Jurkat, Clone E6-1 (cell line): ENCODE results near the gene FRMD3.

Experiments used
- DNase-seq: peaks from one replicate; pipeline ENCODE4 v3.0.0-alpha.2; 2011; ENCODE audit warnings: low read depth, low spot score
- H3K4me3 ChIP-seq: 2 replicates; pipeline ENCODE4 v1.5.1; 2011; ENCODE audit warnings: mild to moderate bottlenecking, low read length, control low read depth, moderate library complexity

Gene FRMD3

DNA sequence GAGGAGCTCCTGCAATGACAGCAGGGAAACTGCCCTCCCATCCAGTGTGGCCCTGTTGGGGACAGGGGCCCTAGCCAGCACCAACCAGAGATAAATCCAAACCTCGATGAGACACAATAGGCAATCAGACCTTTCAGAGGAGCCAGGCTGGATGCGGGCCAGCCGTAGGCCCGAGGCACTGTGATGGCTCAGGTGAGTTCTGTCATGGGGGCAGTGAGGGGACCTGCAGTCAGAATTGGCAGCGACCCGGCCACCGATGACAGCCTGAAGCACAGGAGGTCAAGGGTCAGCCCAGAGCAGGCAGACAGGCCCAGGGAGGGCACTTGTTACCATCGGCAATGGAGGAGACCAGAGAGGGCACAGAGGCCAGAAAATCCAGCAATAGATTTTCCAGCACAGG, 90.8 kb downstream of the FRMD3 start:
- no peak overlapping the region for H3K4me3 ChIP-seq
- no peak for DNase-seq

DNA sequence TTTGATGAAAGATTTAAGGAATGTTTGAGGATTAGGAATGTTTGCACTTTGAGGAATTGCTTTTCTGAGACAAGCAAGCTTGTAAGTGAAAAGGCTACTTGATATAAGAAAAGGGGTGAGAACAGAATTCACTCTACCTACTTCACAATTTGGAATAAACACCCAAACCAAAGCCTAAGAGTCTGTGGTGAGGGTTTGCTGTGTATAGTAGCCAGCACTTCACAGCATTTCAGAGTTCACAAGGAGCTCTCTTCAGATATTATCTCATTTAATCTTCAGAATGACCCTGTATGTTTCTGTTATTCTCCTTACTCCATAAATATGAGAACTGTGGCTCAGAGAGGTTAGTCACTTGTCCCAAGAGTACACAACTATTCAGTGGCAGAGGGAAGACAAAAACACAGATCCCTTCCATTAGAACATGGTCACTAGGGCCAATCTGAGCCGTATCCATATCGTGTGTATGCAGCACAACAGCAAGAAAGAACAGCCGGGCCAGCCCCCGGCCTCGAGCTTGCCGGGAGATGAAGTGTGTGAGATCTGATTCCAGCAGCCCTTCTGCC, 92.4 kb downstream of the FRMD3 start:
- no peak overlapping the region for H3K4me3 ChIP-seq
- DNase-seq: no peak

DNA sequence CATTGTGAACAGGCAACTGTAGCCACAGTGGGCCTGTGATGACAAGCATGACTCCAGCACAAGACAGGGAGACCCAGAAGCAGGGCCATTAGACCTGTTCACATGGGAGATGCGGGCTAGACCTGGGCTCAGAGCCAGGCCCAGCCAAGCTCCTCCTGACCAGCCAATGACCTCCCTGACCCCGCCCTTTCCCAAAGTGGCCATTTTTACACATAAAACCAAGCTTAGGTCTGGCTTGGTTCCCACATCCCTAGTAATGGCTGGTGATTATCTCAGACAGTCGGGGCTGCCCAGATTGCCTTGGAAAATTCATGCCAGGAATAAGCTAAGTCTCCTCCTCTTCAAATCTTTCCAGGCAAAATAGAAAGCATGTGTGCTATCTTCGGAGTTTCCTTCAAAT, 94.1 kb downstream of the FRMD3 start:
- DNase-seq: no peak
- no peak overlapping the region for H3K4me3 ChIP-seq

DNA sequence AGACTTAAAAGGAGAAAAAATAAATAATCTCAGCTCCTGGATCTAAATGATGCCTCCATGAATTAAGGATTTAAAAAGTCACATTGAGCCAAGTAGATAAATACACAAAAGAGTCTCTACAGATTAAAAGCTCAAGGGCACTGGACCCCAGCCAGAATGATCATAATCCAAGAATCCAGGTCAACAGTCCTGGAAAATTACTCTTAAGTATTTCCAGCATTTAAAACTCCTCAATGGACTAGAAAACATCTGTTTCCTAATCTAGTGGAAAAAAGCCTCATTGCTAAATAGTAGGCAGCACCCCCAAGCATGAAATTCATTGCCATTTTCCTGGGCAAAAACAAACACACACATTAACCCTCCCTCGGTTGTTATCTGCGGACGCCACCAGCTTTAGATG, 96.8 kb downstream of the FRMD3 start:
- H3K4me3 ChIP-seq: no peak overlapping the region
- DNase-seq: no peak

DNA sequence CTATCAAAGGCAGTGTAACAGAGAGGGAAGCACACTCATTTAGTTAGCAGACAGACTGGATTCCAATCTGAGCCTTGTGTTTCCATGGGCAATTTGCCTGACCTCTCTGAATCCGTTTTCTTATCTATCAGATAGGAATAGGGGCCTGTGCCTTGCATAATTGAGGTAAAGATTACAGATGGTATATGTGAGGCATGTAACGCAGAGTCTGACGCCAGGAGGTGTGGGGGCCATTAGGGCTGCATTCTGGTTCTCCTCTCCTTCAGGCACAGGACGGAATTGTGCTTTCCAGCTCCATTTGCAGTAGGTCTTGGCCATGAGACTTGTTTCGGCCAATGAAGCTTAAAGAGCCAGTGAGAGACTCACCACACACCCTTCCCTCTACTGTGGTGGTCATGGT, 97.6 kb downstream of the FRMD3 start:
- DNase-seq: no peak
- no peak overlapping the region for H3K4me3 ChIP-seq

DNA sequence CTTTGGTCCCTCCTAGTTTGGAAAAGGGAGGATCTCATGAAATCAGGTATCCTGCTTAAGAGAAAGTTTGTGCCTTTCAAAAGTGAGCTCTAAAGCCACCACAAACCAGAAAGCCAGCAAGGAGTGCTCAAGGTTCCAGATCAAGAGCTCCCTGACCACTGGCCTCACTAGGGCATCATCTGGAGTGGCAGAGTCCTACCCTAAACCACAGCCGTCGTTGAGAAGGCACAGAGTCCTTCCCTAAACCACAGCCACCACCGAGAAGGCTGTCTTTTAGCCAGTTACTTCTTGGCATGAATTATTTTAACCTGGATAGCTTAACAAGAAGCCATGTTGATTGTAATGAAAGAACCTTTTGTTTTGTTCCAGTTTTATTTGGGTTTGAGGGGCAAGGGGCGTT, 102.9 kb downstream of the FRMD3 start:
- DNase-seq: no peak
- H3K4me3 ChIP-seq: no peak overlapping the region

DNA sequence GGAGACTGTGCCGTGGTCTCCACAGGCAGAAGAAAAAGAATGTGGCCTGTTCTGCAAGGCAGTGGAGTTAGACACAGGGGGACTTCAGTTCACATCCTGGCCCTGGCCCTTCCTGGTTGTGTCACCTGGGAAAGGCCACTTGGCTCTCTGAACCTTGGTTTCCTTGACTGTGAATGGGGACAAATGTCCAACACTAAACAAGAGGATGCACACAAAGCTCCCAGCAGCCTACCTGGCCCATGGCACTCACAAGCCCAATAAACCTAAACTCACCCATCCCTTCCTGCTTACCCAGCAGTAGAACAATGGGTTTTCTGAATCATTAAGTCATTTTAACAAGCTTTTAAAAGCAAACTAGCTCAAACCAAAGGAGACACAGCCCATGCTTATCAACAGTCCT, 103.9 kb downstream of the FRMD3 start:
- no peak overlapping the region for H3K4me3 ChIP-seq
- no peak for DNase-seq

DNA sequence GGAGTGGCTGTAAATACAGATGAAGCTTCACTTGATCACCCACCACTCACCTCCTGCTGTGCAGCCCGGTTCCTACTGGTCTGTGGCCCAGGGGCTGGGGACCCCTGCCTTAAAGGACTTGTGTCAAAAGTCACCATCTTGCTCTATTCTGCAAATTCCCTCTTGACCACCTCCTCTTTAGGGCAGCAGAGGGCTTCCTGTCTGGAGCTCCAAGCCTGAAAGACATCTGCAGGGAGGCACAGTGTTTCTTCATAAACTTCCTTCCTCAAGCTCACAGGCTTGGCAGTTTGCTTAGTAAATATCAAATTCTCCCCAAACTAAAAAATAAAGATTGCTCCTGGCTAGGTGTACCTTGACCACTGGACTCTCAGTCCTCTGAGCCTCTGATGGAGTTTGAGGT, 104.4 kb downstream of the FRMD3 start:
- DNase-seq: no peak

DNA sequence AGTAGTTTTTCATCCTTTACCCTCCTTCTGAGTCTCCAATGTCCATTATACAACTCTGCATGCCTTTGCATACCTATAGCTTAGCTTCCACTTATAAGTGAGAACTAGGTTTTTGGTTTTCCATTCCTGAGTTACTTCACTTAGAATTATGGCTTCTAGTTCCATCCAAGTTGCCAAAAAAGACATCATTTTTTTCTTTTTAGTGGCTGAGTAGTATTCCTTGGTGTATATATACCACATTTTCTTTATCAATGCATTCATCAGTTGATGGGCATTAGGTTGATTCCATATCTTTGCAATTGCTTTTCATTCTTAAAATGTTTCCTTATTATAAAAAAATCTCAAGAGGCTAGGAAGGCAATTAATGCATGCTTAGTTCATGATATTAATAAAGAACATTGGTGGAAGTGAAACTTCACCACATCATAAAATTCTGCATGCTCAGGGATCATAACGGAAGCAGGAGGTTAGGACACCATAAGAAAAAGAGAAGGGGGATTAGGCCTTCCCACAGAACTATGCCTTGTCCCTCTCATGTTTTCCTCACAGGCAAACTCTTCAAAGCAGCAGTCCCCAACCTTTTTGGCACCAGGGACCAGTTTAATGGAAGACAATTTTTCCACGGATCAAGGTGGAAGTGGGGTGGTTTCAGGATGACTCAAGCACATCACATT, 105.2 kb downstream of the FRMD3 start:
- no peak for DNase-seq
- no peak overlapping the region for H3K4me3 ChIP-seq

More for the DNA sequence above, 104.4 kb downstream of the FRMD3 start:
- H3K4me3 ChIP-seq: no peak overlapping the region

DNA sequence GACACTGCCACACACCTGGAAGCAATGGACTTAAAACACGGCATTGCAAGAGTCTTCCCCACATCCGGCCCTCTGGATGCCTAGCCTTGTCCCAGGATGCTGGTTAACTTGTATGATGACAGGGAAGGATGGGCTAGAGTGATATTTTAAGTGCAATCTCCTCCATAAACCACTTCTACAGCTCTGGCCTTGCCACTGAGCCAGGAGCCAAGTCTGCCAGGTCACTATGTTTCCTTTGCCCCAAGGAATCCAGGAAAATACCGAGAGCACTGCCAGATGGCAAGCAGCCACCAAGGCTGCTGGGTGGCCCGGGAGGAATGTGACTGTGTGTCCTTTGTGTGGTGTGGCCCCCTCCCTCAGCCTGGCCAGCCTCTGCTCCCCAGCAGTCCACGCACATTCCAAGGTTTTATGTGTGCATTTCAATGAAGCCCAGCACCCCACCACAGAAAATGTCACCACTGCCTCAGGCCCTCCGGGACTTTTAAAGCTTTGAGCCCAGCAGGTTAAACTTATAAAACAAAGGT, 106.0 kb downstream of the FRMD3 start:
- DNase-seq: no peak
- H3K4me3 ChIP-seq: no peak overlapping the region

DNA sequence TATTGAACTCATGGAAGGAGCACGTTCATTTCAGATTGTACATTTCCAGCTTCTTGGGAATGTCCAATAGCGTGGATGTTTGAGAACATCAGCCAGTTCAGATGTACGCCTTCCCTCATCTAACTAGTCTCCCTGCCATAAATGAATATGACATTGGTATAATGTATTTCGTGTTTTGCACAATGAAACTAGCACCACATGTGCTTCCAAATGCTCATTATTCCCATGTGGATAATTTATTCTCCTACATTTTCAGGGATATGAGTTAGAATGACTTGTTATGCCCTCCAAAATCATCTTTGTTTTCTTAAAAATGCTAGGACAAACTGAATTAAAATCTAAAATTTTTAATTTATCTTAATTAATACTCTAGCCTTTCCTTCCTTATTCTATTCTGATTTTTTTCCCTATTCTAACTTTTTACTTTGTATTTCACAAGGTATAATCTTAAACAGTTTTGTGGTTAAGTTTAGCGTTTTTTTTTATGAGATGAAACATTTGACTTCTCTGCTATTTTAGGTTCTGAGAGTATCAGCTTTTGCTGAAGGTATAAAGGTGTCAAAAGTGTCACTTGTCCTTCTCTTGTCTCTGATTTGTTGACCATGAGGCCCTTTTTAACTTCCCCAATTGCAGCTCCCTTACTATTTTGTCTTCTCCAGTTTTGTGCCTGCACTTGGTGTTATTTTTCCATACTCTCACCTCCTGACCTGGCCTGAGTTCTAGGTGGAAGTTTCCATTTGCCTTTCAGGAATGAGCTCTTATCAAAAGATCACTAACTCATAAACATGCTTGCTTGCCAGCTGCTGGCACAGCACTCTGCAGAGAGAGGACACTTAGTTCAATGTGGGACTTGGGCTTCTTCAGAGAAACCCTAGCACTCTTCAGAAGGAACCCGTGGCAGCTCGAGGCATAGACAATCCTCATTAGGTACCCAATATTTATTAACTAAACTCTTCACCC, 106.8 kb downstream of the FRMD3 start:
- no peak for DNase-seq
- no peak overlapping the region for H3K4me3 ChIP-seq

DNA sequence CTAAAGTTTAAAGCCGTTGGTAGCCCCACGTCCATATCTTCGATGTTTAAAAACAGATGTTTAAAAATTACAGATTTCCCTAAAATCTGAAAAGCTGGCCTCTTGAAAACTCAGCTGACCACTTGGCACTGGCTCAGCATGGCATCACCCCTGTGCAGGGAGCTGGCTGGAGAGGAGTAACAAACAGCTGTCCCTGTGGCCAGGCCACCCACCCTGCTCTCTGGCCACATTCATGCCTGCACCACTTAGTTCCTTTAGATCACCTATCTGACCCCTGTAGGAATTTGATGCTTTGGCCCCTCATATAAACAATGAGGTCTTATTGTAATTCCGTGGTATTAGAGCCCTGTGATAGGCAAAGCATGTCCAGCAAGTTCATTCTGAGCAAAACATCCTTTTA, 107.5 kb downstream of the FRMD3 start:
- DNase-seq: no peak
- no peak overlapping the region for H3K4me3 ChIP-seq

DNA sequence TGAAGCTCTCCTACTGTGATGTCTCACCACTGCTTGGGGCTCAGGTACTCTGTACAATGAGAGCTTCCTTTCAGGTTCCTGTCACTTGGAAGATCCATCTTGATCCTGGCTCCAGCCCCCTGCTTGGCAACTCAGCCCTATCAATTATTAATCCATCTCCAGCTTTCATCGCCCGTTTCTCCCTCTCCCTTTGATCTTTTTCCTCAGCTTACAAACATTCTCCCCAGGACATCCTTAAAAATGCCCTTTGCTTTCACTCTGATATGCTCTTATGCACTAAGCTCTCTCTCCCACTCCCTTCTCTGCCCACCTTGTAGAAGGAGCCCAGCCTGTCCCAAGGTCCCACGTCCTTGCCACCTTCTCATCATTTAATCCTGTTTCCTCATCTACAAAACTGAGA, 109.0 kb downstream of the FRMD3 start:
- H3K4me3 ChIP-seq: no peak overlapping the region

DNA sequence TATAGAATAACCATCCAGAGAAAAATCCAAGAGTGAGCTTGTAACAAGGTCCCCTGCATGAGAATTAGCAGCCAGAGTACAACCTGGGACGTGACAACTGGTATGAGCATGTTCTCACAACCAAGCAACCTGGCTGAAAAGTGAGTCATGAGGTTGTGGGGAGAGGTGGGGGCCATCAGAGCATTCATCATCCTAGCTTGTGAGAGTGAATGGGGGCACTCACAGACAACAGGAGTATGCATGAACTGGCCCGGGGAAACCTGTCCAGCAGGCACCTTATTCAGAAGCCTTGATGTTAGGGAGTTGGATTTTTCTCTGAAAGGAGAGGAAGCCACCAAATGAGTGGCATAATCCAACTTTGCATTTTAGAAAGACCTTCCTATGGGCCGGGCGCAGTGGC, 113.0 kb downstream of the FRMD3 start:
- H3K4me3 ChIP-seq: no peak overlapping the region
- DNase-seq: no peak

More for the DNA sequence above, 109.0 kb downstream of the FRMD3 start:
- no peak for DNase-seq

DNA sequence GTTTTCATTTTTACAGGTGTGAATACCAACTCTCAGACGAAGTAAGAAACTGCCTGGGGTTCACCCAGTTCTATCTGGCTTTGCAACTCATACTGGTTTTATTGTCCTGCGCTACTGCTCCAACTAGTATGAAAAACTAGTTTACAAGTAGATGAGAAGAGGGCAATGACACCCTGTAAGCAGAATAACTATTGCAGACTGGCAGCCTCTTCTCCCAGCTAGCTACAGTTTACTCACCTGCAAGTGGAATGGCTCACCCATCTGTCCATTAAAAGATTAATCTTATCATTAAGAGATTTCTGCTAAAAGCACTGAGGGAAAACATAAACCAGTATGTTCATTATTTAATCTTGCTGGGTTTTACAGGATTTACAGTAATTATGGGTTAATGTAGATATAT, 113.4 kb downstream of the FRMD3 start:
- DNase-seq: no peak
- no peak overlapping the region for H3K4me3 ChIP-seq

DNA sequence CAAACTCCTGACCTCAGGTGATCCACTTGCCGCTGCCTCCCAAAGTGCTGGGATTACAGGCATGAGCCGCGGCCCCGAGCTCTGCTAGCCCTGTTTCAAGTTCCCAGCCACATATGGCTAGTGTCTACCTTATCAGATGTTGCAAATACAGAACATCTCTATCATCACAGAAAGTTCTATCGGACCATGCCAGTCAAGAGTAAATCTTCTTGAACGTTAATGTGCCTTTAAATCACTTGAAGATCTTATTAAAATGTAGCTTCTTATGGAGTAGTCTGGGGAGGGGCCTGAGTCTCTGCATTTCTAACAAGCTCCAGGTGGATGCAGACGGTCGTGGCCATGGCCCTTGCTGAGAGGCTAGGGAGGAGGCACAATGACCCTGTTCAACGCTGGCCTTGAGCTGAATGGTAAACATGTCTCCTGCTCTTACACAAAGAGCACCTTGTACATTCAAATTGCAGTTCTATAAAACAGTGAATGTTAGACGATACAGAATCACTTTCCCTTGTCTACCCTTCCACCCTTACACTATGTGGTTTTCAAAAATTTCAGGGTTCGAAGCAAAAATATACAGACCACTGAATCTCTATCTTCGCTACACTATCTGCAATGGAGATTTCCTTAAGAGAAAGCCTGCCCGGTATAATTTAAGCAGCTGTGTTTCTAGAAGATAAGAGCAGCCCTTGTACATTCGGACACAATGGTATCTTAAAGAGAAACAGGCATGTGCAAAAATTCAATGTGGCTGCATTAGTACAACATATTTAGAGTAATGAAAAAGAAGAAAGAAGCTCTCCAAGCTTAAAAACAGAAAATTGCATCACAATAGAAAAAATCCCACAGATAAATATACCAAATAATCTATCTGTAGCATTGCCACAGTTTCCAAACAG, 114.1 kb downstream of the FRMD3 start:
- no peak for DNase-seq
- no peak overlapping the region for H3K4me3 ChIP-seq

DNA sequence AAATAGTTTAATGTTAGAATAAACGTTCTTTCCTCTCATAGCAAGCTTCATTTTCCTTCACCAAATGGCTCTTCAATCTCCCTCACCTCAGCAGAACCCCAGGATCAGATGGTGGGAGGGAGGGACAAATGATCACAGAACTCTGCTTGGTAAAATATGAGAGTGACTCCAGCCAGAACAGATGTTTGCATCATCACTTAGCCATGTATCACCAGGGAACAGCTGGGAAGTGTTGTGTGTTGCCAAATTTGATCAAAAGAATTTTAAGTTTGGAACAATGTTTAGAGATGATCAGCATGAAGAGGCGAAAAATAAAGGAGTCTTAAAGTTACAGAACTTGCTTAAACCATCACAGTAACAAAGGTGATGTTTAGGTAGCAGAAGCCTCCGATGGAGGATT, 115.7 kb downstream of the FRMD3 start:
- no peak for DNase-seq
- no peak overlapping the region for H3K4me3 ChIP-seq

DNA sequence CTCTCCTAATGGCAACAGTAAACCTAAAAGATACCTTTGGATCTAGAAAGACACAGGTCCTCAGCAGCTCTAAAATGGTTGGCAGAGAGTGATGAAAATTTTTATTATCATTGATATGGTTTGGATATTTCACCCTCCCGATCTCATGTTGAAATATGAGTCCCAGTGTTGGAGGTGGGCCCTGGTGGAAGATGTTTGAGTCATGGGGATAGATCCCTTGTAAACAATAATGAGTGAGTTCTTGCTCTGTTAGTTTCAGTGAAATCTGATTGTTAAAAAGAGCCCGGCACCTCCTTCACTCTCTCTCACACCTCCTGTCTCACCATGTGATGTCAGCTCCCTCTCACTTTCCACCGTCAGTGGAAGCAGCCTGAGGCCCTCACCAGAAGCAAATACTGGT, 117.7 kb downstream of the FRMD3 start:
- DNase-seq: no peak

DNA sequence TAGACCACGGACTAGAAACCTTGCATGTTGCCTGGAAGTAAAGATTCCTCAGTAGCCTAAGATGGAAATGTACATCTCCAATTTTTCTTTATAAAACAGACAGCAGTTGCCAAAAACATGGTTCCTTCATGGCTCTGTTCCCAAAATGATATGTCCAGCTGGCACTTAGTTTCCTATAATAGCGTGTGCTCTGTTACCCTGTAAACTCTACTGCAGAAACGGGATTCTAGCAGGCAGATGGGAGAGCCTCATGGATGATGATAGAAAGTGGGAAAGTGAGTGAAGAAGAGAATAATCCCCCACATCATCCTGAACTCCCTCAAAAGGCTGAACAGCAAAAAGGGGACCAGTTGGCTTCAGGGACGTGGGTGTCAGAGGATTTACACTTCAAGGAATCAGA, 118.2 kb downstream of the FRMD3 start:
- no peak for DNase-seq
- no peak overlapping the region for H3K4me3 ChIP-seq

More for the DNA sequence above, 117.7 kb downstream of the FRMD3 start:
- H3K4me3 ChIP-seq: no peak overlapping the region
